NCI-H69 (cell line): ENCODE measurements around the gene PGAM2.
"Not testable (repeated sequence)": the region's sequence is repeated elsewhere in the genome, so short reads cannot be mapped to it uniquely, and the experiment has no call there.

Experiments
- DNase-seq: peaks from one replicate; lab custom pipeline; 2025; lab: John Stamatoyannopoulos, UW

The PGAM2 gene

GRCh38 chr7:44050915-44051560 lies 14.3 kb downstream of the PGAM2 start:
- DNase-seq: no peak

DNA sequence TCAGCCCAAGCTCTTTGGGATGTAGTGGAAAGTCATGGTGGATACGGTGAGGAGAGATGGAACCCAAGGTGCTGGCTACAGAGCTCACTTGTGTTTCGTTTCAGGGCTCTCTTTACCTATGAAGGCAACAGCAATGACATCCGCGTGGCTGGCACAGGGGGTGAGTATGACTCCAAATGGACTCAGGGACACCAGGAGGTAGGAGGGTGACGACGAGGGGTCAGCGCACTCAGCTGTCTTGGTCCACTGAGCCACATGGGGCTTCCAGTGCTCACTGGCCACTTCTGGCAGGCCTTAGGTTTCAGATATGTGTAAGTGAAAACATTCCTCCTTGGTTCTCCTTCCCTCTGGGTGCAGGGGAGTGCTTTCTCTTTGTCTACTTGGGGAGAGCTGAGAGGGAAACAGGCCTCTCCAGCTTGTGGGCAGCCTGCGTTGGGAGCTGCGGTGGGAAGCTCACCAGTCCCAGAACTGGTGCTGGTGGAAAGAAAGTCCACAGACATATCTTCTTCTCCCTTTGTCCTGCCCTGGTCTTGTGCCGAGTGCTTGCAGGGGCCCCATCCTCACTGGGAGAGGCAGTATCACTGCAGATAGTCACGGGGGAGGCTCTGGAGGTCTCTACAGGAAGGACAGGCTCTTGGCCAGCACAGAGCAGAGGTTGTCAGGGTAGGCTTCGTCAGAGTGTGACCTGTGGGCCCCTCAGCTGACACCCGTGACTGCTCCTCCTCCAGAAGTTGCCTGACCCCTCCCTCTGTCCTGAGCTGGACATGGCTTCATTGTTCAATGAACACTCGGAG lies 15.0 kb downstream of the PGAM2 start:
- DNase-seq: no peak

- DNase-seq: no peak
These were observed 17.2 kb downstream of the PGAM2 start for GRCh38 chr7:44048031-44048795.

DNA sequence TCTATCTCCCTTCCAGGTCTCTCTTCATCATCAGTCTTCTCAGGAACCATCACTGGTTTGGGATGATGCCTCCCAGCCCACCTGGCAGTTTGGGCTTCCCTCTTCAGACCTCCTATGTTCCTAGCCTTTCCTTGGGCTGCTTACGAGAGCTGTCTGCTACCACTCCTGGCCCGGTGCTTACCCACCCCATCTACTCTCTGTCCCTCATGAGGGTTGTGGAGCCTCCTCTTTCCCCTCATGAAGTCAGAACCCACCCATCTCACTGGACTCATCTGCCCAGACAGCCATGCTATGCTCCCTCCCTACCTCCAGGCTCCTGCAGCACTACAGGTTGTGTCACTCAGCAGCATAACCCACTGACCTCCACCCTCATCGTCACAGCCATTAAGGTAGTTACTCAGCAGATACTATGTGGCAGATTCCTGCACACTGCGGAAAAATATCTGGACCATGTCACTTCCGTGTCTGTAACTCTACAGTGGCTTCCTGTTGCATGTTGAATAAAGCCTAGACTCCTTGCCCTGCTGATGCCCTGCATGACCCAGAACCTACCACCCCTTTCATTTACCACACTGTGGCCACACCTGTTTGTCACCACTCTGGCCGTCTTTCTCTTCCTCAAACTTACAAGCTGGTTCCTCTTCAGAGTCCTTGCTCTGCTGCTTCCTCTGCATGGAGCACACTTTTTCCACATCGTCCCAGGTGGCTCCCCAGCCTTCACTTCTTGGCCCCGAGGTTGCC lies 18.9 kb downstream of the PGAM2 start:
- no peak for DNase-seq

- no peak for DNase-seq
These were observed 19.9 kb downstream of the PGAM2 start for GRCh38 chr7:44045226-44046014.

- peak; percentile 94 for DNase-seq
These were observed 20.8 kb downstream of the PGAM2 start, which contains the start of gene DBNL for GRCh38 chr7:44044315-44045225. TSS of gene DBNL (plus strand) at chr7:44044702. CDS start at chr7:44044738, 36 bp downstream.

DNA sequence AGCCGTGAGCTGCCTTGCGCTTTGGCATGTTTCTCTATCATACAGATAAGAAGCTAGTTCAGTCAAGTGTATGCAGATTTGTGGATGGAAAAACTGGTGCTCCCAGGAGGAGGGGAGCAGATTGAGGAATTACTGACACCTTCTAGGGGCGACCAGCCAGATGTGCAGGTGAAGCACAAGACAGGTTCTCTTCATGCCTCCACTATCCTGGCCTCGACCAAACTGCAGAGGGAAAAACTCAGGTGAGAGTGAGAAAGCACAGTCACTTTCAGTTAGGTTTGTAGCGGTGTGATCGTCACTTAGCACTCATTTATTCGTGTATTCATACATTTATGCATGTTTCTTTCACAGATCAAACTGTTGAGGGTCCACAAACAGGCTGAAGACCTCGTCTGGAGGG lies 21.5 kb downstream of the PGAM2 start:
- peak; percentile 42 for DNase-seq

- DNase-seq: no peak
These were observed 23.1 kb downstream of the PGAM2 start for GRCh38 chr7:44042221-44042620.

GRCh38 chr7:44040493-44040891 lies 24.9 kb downstream of the PGAM2 start:
- DNase-seq: peak; percentile 82

- DNase-seq: not testable (repeated sequence)
These were observed 25.4 kb downstream of the PGAM2 start for GRCh38 chr7:44039800-44040492.

DNA sequence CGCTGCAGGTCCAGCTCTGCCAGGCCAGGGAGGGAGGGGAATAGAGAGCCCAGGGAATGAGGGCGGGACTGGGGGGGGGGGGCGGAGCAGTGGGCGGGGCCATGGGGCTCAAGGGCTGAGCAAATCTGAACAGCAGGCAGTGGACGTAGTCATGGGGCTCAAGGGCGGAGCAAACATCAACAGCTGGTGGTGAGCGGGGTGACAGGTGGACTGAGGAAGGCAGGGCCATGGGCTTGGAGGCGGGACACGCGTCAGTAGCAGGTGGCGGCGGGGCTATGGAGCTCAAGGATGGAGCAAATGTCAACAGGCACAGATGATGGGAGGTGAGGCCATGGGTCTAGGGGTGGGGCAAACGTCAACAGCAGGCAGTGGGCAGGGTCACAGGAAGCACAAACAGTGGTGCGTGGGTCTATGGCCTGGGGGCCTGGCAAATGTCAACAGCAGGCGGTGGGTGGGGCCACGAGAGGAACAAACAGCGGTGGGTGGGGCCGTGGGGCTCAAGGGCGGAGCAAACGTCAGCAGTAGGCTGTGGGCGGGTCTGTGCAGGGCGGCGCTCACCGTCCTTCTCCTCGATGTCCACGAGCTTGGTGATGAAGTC lies 26.3 kb downstream of the PGAM2 start:
- DNase-seq: peak; percentile 98

DNA sequence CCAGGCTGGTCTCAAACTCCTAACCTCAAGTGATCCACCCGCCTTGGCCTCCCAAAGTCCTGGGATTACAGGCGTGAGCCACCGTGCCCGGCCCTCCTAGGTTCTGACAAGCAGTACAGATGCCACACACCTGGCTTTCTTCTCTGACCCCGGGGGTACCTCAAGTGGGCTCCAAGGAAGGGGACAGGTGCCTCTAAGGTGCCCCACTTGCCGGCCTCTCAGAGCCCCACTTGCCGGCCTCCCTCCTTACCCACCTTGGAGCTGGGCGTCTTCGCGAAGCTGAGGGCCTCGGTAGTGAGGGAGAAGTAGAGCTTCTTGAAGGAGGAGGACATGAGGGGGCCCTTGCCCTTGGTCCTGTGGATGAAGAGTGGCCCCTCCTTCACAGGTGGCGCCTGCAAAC lies 26.8 kb downstream of the PGAM2 start:
- not testable (repeated sequence) for DNase-seq

- not testable (repeated sequence) for DNase-seq
These were observed 27.4 kb downstream of the PGAM2 start for GRCh38 chr7:44037951-44038350.

GRCh38 chr7:44036364-44036763 lies 29.0 kb downstream of the PGAM2 start:
- peak; percentile 17 for DNase-seq

GRCh38 chr7:44033971-44034844 lies 31.2 kb downstream of the PGAM2 start:
- DNase-seq: not testable (repeated sequence)

DNA sequence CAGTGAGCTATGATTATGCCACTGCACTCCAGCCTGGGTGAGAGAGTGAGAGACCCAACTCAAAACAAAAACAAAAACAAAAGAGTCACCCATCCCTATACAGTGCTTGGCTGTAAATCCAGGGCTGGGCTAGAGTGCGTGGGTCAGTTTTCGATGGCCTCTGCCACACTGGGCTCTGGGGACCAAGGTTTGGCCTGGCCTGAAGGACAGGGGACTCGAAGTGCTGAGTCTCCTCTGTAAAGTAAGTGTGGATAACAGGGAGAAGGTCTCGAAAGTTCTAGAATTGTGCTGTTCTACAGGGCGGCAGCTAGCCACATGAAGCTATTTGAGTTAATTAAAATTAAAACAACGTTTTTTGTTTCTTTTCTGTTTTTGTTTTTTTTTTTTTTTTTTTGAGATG lies 33.3 kb downstream of the PGAM2 start:
- not testable (repeated sequence) for DNase-seq

- DNase-seq: not testable (repeated sequence)
These were observed 34.0 kb downstream of the PGAM2 start for GRCh38 chr7:44031319-44031718.

- DNase-seq: not testable (repeated sequence)
These were observed 35.3 kb downstream of the PGAM2 start for GRCh38 chr7:44030029-44030428.
